Astrocyte of the spinal cord (primary cell): ENCODE measurements around the gene MAPK11.
A peak's percentile ranks its signal among the peaks of the same experiment; 100 is the strongest.

Source experiments
- DNase-seq: peaks from one replicate; pipeline ENCODE4 v3.0.0; 2011; ENCODE audit warnings: low read depth, low spot score
- H3K4me3 ChIP-seq: 2 replicates; pipeline ENCODE4 v1.5.1; 2011; ENCODE audit warnings: low read depth, mild to moderate bottlenecking, low read length, moderate library complexity
- CTCF ChIP-seq: IDR thresholded peaks from 2 replicates; pipeline ENCODE4 v1.5.1; 2012; ENCODE audit warnings: low read depth, mild to moderate bottlenecking, low read length, inconsistent platforms
- in situ Hi-C: cut with HindIII; loops from 2 replicates; pipeline ENCODE4 v1.10.0; 2017; ENCODE audit warnings: low sequenced_read_pairs

MAPK11 gene

GRCh38 chr22:50262460-50262911 is 7.7 kb downstream of the MAPK11 start:
- in situ Hi-C loops: no loop called here
- DNase-seq: no peak
- TF ChIP-seq CTCF: no peak
- H3K4me3 ChIP-seq: no peak overlapping the region

DNA sequence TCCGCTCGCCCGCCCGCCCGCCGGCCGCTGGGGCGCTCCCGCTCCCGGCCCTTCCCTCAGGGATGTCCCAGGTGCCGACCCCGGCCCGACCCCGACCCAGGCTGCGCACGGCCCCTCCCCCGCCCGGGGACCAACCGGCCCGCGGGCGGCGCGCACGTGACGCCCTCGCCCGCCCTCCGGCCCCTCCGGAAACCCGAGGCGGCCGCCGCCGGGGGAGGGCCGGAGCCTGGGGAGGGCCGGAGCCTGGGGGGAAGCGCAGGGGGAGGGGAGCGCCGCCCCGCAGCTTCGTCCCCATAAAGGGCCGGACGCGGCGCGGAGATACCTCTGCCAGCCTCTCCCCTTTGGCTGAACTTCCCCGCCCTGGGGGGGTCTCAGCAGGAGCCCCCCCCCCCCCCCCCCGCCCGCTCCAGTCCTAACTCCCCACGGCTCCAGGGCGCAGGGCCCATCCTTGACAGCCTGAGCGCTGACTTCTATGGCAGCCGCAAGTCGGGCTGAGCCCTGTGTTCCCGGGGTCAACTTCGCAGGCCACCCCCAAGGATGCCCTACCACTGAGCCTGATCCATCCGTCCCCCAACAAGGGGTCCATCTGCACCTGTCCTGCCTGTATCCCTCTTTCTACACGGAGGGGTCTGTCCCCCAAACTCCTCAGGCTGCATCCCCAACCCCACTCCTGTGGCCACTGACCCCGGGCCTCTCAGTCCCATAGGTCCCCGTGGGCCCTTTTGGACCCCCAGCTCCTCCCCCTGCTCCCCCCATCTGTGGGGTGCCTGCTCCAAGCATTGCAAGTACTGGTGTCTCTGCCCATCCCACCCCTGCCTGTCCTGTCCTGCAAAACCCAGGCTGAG is 8.3 kb downstream of the MAPK11 start, which contains the start of gene MAPK12:
Gene MAPK12, minus strand, starts transcription at position 69 of the 845 bp plus-strand sequence. CDS start 174 bp downstream, outside the sequence.
- H3K4me3 ChIP-seq: peak within 1 kb of the TSS; percentile 63
- TF ChIP-seq CTCF: no peak
- no peak for DNase-seq
- in situ Hi-C loops: no loop called here

- in situ Hi-C loops: no loop called here
- peak; percentile 66 for DNase-seq
- TF ChIP-seq CTCF: no peak
- peak overlapping the region; percentile 63 for H3K4me3 ChIP-seq
Measured at GRCh38 chr22:50260801-50261614, 9.2 kb downstream of the MAPK11 start.

- TF ChIP-seq CTCF: no peak
- H3K4me3 ChIP-seq: peak overlapping the region; percentile 63
- in situ Hi-C loops: no loop called here
- no peak for DNase-seq
Measured at GRCh38 chr22:50260434-50260800, 9.8 kb downstream of the MAPK11 start.

DNA sequence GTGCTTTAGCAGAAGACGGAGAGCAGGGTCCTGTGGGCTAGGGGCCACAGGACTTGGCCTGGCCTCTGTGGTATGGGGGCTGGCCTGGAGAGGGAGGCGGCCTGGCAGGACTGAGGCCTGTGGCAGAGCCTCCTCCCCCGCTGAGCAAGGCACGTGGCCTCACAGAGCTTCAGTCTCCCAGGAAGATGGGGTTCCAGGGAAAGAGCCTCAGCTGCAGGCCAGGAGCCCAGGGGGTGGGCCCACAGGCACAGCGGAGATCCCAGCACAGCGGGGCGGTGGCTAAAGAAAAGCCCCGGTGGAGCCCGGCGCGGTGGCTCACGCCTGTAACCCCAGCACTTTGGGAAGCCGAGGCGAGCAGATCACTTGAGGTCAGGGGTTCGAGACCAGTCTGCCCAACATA is 10.9 kb downstream of the MAPK11 start:
- in situ Hi-C loops: no loop called here
- no peak for DNase-seq
- no peak for TF ChIP-seq CTCF
- H3K4me3 ChIP-seq: no peak overlapping the region

DNA sequence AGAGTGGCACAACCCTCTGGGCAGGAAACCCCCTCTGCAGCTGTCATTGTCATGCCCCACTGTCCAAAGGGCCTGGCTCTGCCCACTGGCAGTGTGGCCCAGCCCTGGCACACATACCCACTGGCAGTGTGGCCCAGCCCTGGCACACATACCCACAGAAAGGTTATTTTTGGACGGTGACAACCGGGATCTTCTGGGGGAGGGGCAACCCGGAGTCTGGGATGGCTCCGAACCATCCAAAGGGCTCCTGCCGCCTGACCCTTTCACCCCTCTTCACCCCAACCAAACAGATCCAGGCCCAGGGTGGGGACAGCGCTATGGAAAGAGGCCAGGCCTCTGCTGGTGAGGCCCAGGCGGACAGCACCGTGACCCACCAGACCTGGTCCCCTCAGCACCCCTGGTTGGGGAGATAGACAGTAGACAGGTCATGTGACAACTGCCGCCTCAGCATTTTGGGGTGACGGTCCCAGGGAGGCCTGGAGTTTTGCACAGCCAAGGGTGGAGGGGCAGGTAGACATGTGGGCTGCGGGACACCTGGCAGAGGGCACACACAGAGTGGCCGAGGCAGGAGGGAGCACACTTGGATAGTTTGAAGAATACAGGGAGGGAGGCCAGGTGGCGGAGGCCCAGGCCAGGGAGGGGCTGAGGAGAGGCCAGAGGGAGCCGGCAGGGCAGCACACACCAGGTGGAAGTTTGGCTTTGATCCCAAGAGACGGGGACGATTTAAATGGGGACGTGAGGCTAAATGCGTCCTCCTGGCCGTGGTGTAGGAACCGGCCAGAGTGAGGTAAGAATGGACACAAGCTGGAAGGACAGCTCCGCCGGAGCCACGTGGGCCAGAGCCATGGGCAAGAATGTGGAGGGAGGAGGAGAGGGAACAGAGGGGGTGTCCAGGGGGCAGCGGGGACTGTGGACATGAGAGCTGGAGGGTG is 11.6 kb downstream of the MAPK11 start:
- no peak for DNase-seq
- H3K4me3 ChIP-seq: no peak overlapping the region
- in situ Hi-C loops: no loop called here
- TF ChIP-seq CTCF: no peak
